GM12878 (cell line): ENCODE measurements around the gene EN1. TPM values are rescaled to one million over a fixed set of nuclear protein-coding genes. Genes with fewer than 3 reads are reported as not detected.

Experiments
- ATAC-seq: fragments of 200-7000 bp; cut with Tn5 transposase; 3 replicates; pipeline ENCODE4 v1.9.1; 2020; ENCODE audit warnings: mild to moderate bottlenecking, moderate library complexity
- BruUV-seq: library from RNA; stranded (reverse); fragments of 400-500 nt; replicated peaks from 2 replicates; lab custom pipeline; 2021; lab: Mats Ljungman, UMichigan
- CTCF ChIA-PET: fragments of 300-600 bp; sonication (Branson Sonifier 250); formaldehyde crosslinking; extraction: SDS; loops from one replicate; lab custom pipeline; 2021; ENCODE audit warnings: inconsistent platforms; lab: Yijun Ruan, JAX
- POLR2A ChIA-PET: fragments of 350-600 bp; formaldehyde crosslinking; extraction: SDS; loops from one replicate; lab custom pipeline; 2021; ENCODE audit warnings: inconsistent platforms; lab: Charles Lee
- RAD21 ChIA-PET: fragments of 300-600 bp; sonication (Branson Sonifier 250); formaldehyde crosslinking; loops from one replicate; lab custom pipeline; 2023; ENCODE audit warnings: antibody characterized with exemption; ENCODE audit not compliant: unreplicated experiment; lab: Charles Lee
- SMC1A ChIA-PET: fragments of 300-600 bp; sonication (Branson Sonifier 250); formaldehyde crosslinking; loops from one replicate; lab custom pipeline; 2023; ENCODE audit not compliant: unreplicated experiment, uncharacterized antibody; lab: Charles Lee
- DNase-seq: peaks from one replicate; pipeline ENCODE4 v3.0.0-alpha.2; 2011; ENCODE audit warnings: low read depth, low spot score
- FAIRE-seq: peaks from 3 replicates; lab custom pipeline; 2011; peaks lifted over from hg19 to GRCh38; lab: Jason Lieb, UNC
- H2AFZ ChIP-seq: 2 replicates; pipeline ENCODE4 v1.6.0; 2011; ENCODE audit warnings: low read depth, low read length, control low read depth; ENCODE audit not compliant: control insufficient read depth
- H3K27ac ChIP-seq: 2 replicates; pipeline ENCODE4 v1.5.1; 2011; ENCODE audit warnings: control low read depth; ENCODE audit not compliant: control insufficient read depth, insufficient read depth
- H3K27me3 ChIP-seq, 2 experiments: replicated peaks in 1 of 2; 2 replicates each; pipeline versions ENCODE4 v1.6.0 to v1.6.1; 2011; ENCODE audit warnings: low read length in 1 of 2; ENCODE audit not compliant: control insufficient read depth in 2 of 2, insufficient read depth in 2 of 2
- H3K36me3 ChIP-seq, 2 experiments: 2 replicates each; pipeline ENCODE4 v1.5.1; 2011; ENCODE audit warnings: low read length in 1 of 2; ENCODE audit not compliant: control insufficient read depth in 2 of 2, insufficient read depth in 2 of 2
- H3K4me1 ChIP-seq: 2 replicates; pipeline ENCODE4 v1.6.1; 2011; ENCODE audit warnings: mild to moderate bottlenecking, low read length, moderate library complexity, mixed read lengths; ENCODE audit not compliant: control insufficient read depth, insufficient read depth
- H3K4me2 ChIP-seq: 2 replicates; pipeline ENCODE4 v1.6.0; 2011; ENCODE audit warnings: control low read depth; ENCODE audit not compliant: control insufficient read depth, insufficient read depth
- H3K4me3 ChIP-seq: fragments of 200-600 bp; sonication (generic); 2 replicates; pipeline ENCODE4 v1.5.1; 2016
- H3K79me2 ChIP-seq: 2 replicates; pipeline ENCODE4 v1.6.0; 2011; ENCODE audit warnings: low read length; ENCODE audit not compliant: control insufficient read depth, insufficient read depth
- H3K9ac ChIP-seq: 2 replicates; pipeline ENCODE4 v1.8.0; 2011; ENCODE audit warnings: low read length, control low read depth, mixed read lengths; ENCODE audit not compliant: control insufficient read depth, insufficient read depth
- H3K9me3 ChIP-seq: replicated peaks from 3 replicates; pipeline ENCODE4 v1.5.1; 2011; ENCODE audit warnings: mild to moderate bottlenecking, low read length; ENCODE audit not compliant: control insufficient read depth, insufficient read depth
- H4K20me1 ChIP-seq: 2 replicates; pipeline ENCODE4 v1.6.0; 2011; ENCODE audit not compliant: control insufficient read depth, insufficient read depth
- ATF3 ChIP-seq: IDR thresholded peaks from 2 replicates; pipeline ENCODE4 v1.6.1; 2011; ENCODE audit warnings: low read depth, mild to moderate bottlenecking, low read length, moderate library complexity, borderline replicate concordance; ENCODE audit errors: extremely low read depth
- CBFB ChIP-seq: IDR thresholded peaks from 2 replicates; pipeline ENCODE4 v1.6.1; 2016; ENCODE audit warnings: antibody characterized with exemption, low read depth
- EGR1 ChIP-seq, 2 experiments: IDR thresholded peaks; 1 replicate in 1 of 2; 2 replicates in 1 of 2; pipeline ENCODE4 v1.6.1; 2011 to 2012; ENCODE audit warnings: low read depth in 2 of 2, low read length in 2 of 2, borderline replicate concordance in 1 of 2, mild to moderate bottlenecking in 1 of 2, moderate library complexity in 1 of 2
- EP300 ChIP-seq, 2 experiments: fragments of 150-350 bp in 1 of 2; IDR thresholded peaks; 2 replicates each; pipeline ENCODE4 v1.6.1; 2011 to 2012; ENCODE audit warnings: low read depth in 2 of 2, low read length in 2 of 2, borderline replicate concordance in 1 of 2, improper control_type of control experiment in 1 of 2, inconsistent platforms in 1 of 2; ENCODE audit not compliant: control insufficient read depth in 1 of 2
- FOXK2 ChIP-seq: fragments of 450-650 bp; IDR thresholded peaks from 2 replicates; pipeline ENCODE4 v1.6.1; 2017; ENCODE audit warnings: mild to moderate bottlenecking, moderate library complexity
- KLF5 ChIP-seq: fragments of 450-650 bp; IDR thresholded peaks from 2 replicates; pipeline ENCODE4 v1.6.1; 2014; ENCODE audit warnings: mild to moderate bottlenecking; ENCODE audit not compliant: partially characterized antibody
- NR2F1 ChIP-seq: fragments of 450-650 bp; conservative IDR thresholded peaks from 2 replicates; pipeline ENCODE4 v1.6.1; 2017; ENCODE audit warnings: mild to moderate bottlenecking
- RELB ChIP-seq: fragments of 450-650 bp; IDR thresholded peaks from 2 replicates; pipeline ENCODE4 v1.6.1; 2017; ENCODE audit warnings: low read depth, mild to moderate bottlenecking, moderate library complexity
- WRNIP1 ChIP-seq: IDR thresholded peaks from 2 replicates; pipeline ENCODE4 v1.6.1; 2011; ENCODE audit warnings: low read depth, low read length, improper control_type of control experiment, borderline replicate concordance
- YBX1 ChIP-seq: fragments of 450-650 bp; IDR thresholded peaks from 2 replicates; pipeline ENCODE4 v1.6.1; 2016; ENCODE audit warnings: antibody characterized with exemption
- WGBS: methylation state at CpG from one replicate; pipeline ENCODE4 v1.1.6; 2016; ENCODE audit warnings: low lambda C conversion rate; ENCODE audit not compliant: insufficient replicate concordance, insufficient coverage; ENCODE audit errors: missing lambda C conversion rate; 5-methylcytosine and 5-hydroxymethylcytosine counted together
- in situ Hi-C: fragments of 300-500 bp; cut with MboI; formaldehyde crosslinking; loops from 9 replicates; pipeline ENCODE4 v1.14.3; 2018; ENCODE audit warnings: mixed read lengths
- intact Hi-C: fragments of 100-400 bp; cut with micrococcal nuclease; formaldehyde crosslinking; loops from one replicate; pipeline ENCODE4 v1.14.2; 2022; ENCODE audit not compliant: unreplicated experiment
- polyA plus RNA-seq, 11 experiments: library from polyadenylated mRNA; depleted of rRNA in 4 of 11; unstranded in 6 of 11; stranded (reverse) in 5 of 11; fragments of >200 nt; fragmentation: Nextera tagmentation in 4 of 11; fragmentation: Illumina TruSeq in 1 of 11; extraction: Ambion mirVana in 4 of 11; extraction: Trizol in 1 of 11; gene quantifications; 1 replicate in 1 of 11; 2 replicates in 10 of 11; pipeline versions ENCODE4 v1.2.1 to v1.2.3, GENCODE V29; 2011 to 2016; ENCODE audit warnings: inconsistent platforms in 2 of 11, missing spikeins in 2 of 11, low read depth in 1 of 11
- total RNA-seq, 4 experiments: library from RNA; depleted of rRNA in 3 of 4; stranded (reverse); fragments of >200 nt in 3 of 4; fragmentation: Illumina TruSeq in 1 of 4; extraction: Trizol in 1 of 4; gene quantifications; 2 replicates each; pipeline versions ENCODE4 v1.2.1 to v1.2.3, GENCODE V29; 2013 to 2021
- TF ChIP-seq, protein P1 (sequence below): IDR thresholded peaks from 2 replicates; pipeline ENCODE4 v1.6.1; 2012; ENCODE audit warnings: mild to moderate bottlenecking, low read depth, low read length
- TF ChIP-seq, protein P2 (sequence below): IDR thresholded peaks from 2 replicates; pipeline ENCODE4 v1.6.1; 2012; ENCODE audit warnings: low read depth, low read length, improper control_type of control experiment
- TF ChIP-seq, protein P3 (sequence below), 3 experiments: IDR thresholded peaks in 2 of 3; conservative IDR thresholded peaks in 1 of 3; 2 replicates each; pipeline ENCODE4 v1.5.1; 2011; ENCODE audit warnings: low read depth in 3 of 3, low read length in 3 of 3, mild to moderate bottlenecking in 3 of 3, control low read depth in 2 of 3, moderate library complexity in 2 of 3, inconsistent platforms in 1 of 3, mixed read lengths in 1 of 3; ENCODE audit not compliant: control insufficient read depth in 2 of 3, insufficient read depth in 1 of 3; ENCODE audit errors: extremely low read depth in 1 of 3

Gene EN1
- total and polyA plus RNA-seq, 10 of the 15 experiments (the other 5 are each of a cell fraction or from before 2014, with no cell fraction given), result not detected

DNA sequence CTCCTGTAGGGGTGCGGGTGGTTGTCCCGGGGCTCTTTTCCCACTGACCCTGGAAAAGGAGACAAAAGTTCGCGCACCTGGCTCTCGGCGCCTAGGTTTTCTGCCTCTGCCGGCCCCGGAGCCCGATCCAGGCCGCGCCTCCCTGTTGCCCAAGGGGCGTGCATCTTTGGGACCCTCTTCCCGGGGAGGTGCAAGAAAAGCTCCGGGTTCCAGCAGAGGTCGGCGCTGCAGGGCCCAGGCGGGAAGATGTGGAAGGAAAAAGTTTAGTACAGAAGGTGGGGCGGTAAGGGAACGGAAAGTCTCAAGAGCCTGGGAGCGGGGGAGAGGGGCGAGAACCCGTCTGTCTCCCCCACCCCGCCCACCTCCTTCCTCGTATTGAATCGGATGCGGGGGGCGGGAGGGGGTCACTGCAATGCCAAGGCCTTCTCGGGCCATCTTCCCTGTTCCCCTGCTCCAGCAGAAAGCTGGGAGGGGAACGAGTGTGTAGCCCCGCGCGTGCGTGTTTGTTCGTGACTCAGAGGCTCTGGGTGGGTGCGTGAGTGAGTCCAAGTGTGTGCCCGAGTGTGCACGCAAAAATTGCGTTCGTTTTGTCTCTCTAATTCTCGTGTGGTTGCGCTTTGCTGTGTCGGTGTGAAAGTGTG lies 6.3 kb upstream of the EN1 start:
- no peak for ATAC-seq
- Histone ChIP-seq H3K9ac (no peak overlapping the region), H3K4me2 (no peak overlapping the region), H2AFZ (no peak overlapping the region), H3K4me3 (no peak overlapping the region), H3K4me1 (no peaks in the 10 kb centered on the region), H3K79me2 (no peaks in the 10 kb centered on the region), H3K27ac (no peak overlapping the region), H3K9me3 (no peaks in the 10 kb centered on the region), H4K20me1 (no peaks in the 10 kb centered on the region), H3K27me3 (peaks cover 14 to 31% of the 10 kb centered on the region in 2 experiments), H3K36me3 (no peaks in the 10 kb centered on the region)
- POLR2A ChIA-PET, result no interaction called here
- BruUV-seq, result no TSS peak
- no peak for FAIRE-seq
- RAD21 ChIA-PET, result no interaction called here
- DNase-seq, result no peak
- WGBS, result 41% methylated on average over 39 of the region's 42 CpGs
- SMC1A ChIA-PET, result no interaction called here
- intact Hi-C loops (loop anchor here (2.0 kb wide), 1 partner anchor 317 kb away; no protein-coding TSS in a partner anchor), in situ Hi-C loops (loop anchor here (25.0 kb wide), 1 partner anchor 816 kb away; no protein-coding TSS in a partner anchor)
- CTCF ChIA-PET, result no interaction called here
- TF ChIP-seq WRNIP1 (no peak), KLF5 (no peak), NR2F1 (no peak), EP300 (IDR thresholded peaks at IDR 0.05; ENCODE audit: borderline replicate concordance in 1 of 2, control insufficient read depth in 1 of 2, low read depth in 2 of 2, low read length in 2 of 2) (no peak), ATF3 (no peak), CBFB (no peak), RELB (no peak), EGR1 (IDR thresholded peaks at IDR 0.05; ENCODE audit: borderline replicate concordance in 1 of 2, low read depth in 2 of 2, low read length in 2 of 2) (no peak), YBX1 (no peak), FOXK2 (no peak)
- TF ChIP-seq, protein P1, sequence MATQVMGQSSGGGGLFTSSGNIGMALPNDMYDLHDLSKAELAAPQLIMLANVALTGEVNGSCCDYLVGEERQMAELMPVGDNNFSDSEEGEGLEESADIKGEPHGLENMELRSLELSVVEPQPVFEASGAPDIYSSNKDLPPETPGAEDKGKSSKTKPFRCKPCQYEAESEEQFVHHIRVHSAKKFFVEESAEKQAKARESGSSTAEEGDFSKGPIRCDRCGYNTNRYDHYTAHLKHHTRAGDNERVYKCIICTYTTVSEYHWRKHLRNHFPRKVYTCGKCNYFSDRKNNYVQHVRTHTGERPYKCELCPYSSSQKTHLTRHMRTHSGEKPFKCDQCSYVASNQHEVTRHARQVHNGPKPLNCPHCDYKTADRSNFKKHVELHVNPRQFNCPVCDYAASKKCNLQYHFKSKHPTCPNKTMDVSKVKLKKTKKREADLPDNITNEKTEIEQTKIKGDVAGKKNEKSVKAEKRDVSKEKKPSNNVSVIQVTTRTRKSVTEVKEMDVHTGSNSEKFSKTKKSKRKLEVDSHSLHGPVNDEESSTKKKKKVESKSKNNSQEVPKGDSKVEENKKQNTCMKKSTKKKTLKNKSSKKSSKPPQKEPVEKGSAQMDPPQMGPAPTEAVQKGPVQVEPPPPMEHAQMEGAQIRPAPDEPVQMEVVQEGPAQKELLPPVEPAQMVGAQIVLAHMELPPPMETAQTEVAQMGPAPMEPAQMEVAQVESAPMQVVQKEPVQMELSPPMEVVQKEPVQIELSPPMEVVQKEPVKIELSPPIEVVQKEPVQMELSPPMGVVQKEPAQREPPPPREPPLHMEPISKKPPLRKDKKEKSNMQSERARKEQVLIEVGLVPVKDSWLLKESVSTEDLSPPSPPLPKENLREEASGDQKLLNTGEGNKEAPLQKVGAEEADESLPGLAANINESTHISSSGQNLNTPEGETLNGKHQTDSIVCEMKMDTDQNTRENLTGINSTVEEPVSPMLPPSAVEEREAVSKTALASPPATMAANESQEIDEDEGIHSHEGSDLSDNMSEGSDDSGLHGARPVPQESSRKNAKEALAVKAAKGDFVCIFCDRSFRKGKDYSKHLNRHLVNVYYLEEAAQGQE, result no peak
- TF ChIP-seq, protein P2, sequence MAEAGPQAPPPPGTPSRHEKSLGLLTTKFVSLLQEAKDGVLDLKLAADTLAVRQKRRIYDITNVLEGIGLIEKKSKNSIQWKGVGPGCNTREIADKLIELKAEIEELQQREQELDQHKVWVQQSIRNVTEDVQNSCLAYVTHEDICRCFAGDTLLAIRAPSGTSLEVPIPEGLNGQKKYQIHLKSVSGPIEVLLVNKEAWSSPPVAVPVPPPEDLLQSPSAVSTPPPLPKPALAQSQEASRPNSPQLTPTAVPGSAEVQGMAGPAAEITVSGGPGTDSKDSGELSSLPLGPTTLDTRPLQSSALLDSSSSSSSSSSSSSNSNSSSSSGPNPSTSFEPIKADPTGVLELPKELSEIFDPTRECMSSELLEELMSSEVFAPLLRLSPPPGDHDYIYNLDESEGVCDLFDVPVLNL, result no peak
- TF ChIP-seq, protein P3, sequence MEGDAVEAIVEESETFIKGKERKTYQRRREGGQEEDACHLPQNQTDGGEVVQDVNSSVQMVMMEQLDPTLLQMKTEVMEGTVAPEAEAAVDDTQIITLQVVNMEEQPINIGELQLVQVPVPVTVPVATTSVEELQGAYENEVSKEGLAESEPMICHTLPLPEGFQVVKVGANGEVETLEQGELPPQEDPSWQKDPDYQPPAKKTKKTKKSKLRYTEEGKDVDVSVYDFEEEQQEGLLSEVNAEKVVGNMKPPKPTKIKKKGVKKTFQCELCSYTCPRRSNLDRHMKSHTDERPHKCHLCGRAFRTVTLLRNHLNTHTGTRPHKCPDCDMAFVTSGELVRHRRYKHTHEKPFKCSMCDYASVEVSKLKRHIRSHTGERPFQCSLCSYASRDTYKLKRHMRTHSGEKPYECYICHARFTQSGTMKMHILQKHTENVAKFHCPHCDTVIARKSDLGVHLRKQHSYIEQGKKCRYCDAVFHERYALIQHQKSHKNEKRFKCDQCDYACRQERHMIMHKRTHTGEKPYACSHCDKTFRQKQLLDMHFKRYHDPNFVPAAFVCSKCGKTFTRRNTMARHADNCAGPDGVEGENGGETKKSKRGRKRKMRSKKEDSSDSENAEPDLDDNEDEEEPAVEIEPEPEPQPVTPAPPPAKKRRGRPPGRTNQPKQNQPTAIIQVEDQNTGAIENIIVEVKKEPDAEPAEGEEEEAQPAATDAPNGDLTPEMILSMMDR (IDR thresholded peaks at IDR 0.05 in 2 of 3, conservative IDR thresholded peaks at IDR 0.05 in 1 of 3; ENCODE audit: control insufficient read depth in 2 of 3, extremely low read depth in 1 of 3, insufficient read depth in 1 of 3, low read depth in 3 of 3, low read length in 3 of 3), result no peak
